GM19467 (cell line): ENCODE results near the gene DHCR7.

Experiments used
- ATAC-seq: cut with Tn5 transposase; IDR thresholded peaks from one replicate; pipeline ENCODE4 v1.9.1; 2021; ENCODE audit warnings: mild to moderate bottlenecking, moderate library complexity; ENCODE audit not compliant: unreplicated experiment

DHCR7 gene

DNA sequence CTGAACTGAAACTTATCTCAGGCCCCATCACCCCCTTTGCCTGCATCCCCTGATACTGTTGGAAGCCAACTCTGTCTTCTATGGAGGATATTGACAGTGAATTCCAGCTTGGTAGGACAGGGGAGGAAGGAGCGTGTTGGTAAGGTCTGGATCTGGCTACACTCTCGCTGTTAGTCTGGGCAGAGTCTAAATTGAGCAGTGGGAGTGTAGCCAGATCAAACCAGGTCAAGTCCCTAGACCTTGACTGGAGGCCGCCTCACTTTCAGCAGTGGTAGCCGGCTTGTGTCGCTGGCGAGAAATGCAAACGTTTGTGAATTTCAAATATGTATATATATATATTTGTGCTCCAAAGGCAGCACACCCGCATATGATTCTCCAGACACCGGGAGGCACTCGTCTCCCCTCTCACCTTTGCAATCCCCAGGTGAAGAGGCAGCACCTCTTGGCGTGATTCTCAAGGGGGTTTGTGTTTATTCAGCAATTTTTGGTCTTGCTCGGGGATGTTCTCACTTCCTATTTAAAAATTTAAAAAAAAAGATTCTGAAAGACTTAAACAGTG, 26.7 kb downstream of the DHCR7 start:
- no peak for ATAC-seq

DNA sequence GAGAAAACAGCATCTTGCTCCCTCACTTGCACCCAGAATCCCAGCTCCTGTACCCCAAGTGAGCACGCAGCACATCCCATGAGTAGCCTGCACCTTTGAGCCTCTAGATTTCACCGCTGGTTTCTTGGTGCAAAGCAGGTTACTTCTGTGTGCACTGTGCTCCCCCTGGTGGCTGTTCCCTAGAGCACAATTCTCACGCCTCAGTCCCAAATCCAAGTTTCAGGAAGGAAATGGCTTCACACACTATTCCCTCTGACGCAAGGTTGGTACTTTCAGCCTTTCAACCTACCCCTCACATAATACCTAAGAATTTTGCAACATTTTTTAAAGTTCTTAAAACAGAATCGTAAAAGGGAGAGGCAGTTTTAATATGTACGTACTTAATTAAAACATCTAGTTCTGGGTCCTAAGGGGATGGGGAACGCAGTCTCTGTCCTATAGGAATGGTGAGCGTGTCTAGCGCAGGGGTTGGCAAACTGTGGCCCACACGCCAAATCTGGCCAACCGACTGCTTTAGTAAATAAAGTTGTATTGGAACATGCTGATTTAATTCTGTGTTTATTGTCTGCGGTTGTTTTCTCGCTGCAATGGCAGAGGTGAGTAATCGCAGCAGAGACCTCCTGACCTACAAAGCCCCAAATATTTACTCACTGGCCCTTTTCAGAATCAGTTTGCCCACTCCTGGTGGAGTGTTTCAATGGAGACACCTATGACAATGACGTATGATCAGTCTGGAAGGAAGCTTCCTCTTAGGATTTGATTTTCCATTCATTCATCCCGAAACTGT, 27.5 kb downstream of the DHCR7 start:
- ATAC-seq: no peak

DNA sequence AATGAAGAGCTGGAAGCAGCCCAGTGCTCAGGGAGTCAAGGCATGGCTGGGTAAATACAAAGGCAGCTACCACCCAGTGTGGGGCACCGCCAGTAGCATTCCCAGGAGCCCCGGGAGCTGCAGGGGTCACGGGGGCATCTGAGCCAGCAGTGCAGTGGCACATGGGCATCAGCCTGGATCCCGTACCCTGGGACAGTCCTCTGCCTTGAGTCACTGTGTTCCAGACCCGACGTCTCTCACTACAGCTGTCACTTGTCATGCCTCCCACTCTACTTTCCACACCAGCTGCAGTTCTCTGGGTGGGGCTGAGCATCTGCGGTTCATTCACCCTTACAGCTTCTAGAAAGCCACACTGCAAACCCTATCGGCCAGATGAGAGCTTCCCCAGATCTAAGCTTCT, 29.6 kb downstream of the DHCR7 start:
- no peak for ATAC-seq

DNA sequence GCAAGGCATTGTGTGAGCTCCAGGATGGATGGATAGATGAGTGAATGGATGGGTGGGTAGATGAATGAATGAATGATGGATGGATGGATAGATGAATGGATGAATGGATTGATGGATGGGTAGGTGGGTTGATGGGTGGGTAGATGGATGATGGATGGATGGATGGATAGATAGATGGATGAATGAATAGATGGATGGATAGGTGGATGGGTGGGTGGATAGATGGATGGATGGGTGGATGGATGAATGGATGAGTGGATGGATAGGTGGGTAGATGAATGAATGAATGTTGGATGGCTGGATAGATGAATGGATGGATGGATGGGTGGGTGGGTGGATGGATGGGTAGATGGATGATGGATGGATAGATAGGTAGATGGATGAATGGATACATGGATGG, 33.5 kb downstream of the DHCR7 start:
- ATAC-seq: no peak

DNA sequence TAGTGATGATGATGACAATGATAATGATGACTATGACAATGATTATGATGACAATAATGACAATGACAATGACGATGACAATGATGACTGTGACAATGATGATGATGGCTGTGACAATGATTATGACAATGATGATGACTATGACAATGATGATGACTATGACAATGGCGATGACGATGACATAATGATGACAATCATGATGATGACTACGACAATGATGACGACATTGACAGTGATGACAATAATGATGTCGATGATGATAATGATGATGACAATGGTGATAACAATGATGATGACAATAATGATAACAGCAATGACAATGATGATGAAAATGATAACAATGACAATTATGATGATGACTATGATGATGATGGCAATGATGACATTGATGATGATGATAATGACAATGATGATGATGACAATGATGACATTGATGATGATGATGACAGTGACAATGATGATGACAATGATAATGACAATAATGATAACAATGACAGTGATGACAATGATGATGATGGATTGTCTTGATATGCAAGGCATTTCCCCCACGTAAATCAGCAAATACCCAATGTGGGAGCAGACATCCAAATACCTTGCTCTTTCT, 37.7 kb downstream of the DHCR7 start:
- ATAC-seq: no peak

DNA sequence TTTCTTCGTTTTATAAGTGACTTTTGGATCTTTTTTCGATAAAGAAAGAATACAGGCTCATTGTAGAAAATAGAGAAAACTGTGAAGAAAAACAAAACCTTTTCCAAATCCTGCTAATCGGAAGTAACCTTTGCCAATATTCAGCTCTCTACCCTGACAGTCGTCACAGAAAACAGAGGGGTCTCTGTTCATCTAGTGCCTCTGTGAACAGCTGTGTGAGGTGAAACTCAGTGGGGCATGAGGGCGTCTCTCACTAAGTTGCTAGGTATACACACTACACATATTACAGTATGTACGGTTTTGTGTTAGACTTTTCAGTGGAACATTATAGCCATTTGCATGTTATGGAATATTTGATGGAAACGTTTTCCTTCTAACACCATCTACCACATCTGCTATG, 39.4 kb downstream of the DHCR7 start:
- no peak for ATAC-seq

DNA sequence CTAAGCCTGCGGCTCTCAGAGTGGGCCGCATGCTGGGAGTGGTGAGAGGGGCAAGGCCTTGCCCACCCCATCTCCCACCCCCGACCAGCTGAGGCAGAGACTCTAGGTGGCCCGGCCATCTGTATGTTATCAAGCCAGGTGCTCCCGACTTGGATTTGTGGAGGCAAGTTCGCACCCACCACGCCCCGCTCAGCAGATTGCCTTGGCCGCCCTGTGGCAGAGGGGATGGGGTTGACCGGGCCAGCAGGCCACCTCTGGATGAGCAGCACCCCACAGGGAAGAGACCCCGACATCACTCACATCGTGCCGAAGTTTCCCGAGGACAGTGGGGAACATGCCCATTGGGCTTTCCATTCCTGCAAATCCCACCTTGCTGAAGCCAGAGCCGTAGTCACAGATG, 40.8 kb downstream of the DHCR7 start:
- ATAC-seq: no peak

DNA sequence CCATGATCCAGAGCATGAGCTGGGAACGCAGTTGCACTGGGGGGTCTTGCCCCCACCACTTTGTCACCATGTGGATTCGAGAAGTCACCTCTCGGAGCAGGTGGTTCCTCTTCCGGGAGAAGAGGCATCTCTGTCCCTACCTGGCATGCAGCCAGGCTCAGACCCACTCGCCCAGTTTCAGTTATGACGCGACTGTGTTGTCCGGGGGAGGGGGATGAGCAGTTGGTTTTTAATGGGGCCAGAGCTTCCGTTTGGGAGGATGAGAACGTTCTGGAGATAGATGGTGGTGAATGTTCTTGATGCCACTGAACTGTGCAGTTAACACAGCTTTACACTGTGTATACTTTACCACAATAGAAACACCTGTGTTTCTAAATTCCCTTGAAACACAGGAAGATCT, 41.5 kb downstream of the DHCR7 start:
- no peak for ATAC-seq

DNA sequence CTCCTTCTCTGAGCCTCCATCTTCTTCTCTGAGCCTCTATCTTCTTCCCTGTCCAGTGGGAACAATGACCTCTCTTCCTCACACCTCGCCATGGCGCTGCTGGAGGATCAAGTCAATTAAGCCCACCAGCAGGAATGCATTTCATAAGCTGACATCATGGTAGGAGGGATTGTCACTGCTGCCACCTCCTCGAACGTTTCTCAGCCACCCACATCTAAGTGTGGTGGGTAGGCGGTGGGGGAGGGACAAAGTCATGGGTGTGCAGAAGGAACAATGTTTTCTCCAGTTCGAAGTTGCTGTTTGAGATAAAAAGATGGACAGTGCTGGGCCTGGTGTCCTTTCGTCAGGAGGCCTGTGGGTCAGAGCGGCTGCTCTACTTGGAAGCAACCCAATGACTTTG, 44.0 kb downstream of the DHCR7 start:
- ATAC-seq: no peak

DNA sequence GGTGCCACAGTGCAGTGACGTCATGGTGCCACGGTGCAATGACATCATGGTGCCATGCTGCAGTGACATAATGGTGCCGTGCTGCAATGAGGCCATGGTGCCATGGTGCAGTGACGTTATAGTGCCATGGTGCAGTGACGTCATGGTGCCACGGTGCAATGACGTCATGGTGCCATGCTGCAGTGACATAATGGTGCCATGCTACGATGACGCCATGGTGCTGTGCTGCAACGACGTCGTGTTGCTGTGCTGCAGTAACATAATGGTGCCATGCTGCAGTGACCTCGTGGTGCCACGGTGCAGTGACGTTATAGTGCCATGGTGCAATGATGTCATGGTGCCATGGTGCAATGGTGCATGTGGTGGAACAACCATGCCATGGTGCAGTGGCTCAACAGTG, 45.3 kb downstream of the DHCR7 start:
- ATAC-seq: no peak

DNA sequence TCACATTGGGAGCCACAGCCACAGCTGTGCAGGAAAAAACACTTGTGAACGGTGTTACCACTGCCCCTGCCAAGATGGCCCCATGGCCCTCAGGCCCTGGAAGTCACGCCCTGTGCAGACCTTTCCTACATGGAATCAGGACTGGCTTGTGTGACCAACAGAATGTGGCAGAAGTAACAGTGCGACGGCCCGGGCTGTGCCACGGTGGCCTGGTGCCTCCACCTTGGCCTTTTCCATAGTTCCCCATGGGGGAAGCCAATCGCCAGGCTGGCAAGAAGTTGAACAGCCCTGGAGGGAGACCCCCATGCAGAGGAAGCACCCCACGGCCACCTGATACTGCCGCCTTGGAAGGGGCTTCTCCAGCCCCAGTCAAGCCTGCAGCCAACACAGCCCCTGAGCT, 48.0 kb downstream of the DHCR7 start:
- ATAC-seq: no peak

DNA sequence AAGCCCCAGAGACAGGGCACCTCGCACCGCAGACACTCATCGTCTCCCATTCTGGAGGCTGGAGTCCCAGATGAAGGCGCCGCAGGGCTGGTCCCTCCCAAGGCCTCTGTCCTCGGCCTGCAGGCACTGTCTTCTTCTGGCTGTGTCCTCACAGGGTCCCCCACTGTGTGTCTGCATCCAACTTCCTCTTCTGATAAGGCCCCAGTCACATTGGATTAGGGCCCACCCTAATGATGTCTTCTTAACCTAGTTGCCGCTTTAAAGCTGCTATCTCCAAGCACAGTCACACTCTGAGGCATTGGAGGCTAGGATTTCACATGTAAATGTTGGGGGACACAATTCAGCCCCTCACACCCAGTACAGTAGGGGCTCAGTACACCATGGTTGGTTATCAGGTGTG, 48.9 kb downstream of the DHCR7 start:
- ATAC-seq: no peak

DNA sequence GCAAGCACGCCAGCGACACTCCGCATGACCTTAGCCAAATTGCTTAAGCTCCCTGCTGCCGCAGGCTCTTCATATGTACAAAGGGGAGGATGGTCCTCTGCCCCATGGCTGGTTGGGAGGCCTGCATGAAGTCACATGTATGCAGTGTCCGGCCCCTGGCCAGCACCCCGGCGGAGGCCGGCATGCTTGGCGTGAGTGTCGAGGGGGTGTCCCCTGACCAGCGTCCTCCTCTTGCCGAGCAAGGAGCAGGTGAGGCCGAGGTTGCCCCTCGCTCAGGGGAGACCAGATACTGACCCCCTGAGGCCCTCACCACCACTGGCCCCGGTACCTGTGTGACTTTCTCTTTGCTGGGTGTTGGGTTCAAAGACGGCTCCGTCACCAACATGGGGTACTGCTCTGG, 50.2 kb downstream of the DHCR7 start:
- ATAC-seq: no peak

DNA sequence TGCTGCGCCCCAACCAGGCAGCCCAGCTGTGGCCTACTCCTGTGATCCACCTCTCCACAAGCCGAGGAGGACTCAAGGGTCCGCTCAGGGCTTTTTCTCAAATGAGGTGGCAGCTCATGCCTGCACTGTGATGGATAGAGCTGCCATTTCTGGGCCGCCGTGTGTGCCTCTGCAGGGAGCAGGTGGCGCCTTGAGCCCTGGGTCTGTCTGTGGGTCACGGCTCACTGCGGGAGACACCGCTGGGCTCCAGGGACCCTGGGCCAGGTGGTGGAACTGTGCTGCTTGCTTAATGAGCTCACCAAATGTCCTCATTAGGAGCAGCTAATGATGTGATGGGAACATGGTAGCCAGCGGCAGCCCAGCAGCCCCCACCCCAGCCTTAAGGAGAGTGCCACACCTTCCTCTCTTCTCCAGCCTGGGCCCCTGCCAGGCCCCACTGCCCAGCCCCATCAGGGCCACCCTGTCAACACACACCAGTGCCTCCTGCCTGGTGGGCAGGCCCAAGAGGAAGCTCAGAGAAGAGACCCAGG, 50.8 kb downstream of the DHCR7 start:
- no peak for ATAC-seq

DNA sequence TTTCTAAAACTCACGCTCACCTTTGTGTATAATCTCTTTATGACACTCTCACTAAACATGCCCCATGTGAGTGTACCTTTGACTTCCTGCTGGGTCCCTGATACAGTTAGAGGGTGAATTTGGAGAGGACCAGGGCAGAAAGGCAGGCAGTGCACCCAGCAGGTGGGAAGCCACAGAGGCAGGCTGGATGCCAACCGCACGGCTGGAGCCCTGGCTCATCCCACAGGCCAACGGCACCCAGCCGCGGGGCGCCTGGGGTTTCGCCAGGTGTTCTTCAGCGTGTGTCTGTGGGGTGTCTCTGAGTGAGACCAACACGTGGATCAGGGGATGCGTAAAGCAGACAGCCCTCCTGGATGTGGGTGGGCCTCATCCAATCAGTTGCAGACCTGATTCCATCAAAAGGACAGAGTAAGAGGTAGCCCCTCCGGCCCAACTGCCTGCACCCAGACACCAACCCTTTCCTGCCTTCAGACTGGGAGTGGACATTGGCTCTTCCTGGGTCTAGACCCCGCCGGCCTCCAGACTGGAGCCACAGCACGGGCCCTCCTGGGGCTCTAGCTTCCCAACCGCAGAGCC, 51.6 kb downstream of the DHCR7 start:
- ATAC-seq: no peak

DNA sequence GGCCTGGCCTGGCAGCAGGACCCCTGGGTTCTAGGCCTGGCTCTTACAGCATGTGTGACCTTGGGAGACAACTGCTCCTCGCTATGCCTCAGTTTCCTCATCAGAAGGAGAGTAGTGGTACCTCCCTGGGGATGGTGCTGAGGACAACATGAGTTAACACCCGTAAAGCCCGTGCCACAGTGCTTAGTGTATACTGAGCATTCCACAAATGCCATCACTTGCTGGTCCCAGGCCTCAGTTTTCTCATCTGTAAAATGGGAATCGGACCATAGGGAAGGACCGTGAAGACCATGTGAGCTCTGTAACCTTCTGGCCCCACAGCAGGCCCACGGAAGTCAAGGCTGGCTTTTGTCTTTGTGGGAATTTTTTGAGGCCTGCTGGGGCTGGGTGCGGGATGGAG, 52.4 kb downstream of the DHCR7 start:
- ATAC-seq: no peak

DNA sequence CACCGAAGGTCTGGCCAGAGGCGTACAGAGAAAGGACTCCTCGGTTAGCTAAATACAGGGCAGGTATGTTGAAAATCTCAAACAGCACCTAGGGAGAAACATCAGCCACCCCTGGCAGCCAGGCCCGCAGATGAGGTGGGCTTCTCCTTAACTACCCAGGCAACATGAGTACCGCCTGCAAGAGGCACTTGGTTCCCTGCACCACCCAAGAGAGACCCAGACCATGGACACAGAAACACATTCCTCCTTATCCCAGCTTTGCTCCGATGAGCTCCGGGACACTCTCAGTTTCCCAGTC, 53.0 kb downstream of the DHCR7 start:
- no peak for ATAC-seq

DNA sequence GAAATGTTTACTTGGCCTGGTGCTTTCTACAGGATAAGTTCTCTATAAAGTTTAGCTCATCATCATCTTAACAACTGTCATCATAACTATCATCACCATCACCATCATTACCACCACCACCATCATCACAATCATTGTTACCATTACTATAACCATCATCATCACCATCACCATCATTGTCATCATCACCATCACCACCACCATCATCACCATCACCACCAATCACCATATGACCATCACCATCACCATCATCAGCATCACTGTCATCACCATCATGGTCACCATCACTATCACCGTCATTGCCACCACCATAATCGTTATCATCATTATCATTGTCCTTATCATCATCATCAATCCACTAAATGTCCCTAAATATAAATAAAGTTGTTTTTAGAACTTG, 54.9 kb downstream of the DHCR7 start:
- no peak for ATAC-seq

DNA sequence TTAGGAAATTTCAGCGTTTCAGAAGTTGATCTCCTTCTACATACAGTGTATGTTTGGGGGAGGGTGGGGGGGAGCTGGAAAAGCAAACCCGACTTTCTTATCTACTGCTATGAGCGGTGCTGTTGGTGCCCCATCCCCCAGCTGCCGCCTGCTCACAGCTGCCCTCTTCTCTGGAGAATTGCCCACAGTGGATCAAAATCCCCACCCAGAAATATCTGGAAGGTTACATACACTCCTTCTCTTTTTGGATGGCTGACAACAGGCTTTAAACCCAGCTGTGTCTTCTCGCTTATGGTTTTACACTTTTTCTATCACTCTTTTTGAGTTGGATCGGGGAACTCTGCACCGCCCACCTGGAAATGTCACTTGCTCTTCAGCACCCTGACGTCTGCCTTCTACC, 56.4 kb downstream of the DHCR7 start:
- no peak for ATAC-seq

DNA sequence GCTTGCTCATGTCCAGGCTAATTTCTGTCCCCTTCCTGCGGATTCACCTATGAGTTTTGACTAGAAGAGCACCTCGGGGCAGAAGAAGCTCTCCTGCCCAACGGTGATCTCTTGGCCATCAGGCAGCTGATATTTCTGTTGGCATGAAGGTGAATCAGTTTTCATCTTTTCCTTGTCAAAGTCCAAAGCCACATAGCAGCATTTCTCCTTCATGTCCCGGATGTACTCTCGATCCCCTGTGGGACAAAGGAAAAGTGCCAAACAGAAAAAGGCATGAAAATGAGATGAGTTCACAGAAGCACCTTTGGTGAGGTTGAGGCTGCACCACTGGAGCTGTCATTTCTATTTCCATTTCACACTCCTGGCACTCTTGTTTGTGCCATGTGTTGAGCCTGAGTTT, 56.8 kb downstream of the DHCR7 start:
- no peak for ATAC-seq

DNA sequence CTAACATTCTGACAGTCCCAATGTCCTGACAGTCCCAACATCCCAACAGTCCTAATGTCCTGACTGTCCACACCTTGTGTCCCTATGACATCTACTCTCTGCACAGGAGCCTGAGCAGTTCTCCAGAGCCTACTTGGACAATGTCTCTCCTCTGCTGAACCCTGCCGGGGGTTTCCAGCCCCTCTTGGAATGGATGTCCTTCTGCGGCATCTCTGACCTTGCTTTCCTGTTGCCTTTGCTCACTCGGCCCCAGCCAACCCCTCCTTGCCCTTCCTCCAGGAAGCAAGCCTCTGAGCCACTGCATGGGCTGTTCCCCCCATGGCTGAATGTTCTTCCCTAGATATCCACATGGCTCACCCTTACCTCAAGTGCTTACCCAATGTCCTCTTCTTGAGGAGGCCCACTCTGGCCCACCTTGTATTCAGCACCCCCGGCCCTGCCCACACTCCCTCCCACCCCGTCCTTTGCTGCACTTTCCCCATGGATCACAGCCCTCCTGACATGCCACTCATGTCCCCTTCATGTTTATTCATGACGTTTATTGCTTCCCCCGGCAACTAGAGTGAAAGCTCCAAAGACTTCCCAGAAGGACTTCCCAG, 59.5 kb downstream of the DHCR7 start:
- no peak for ATAC-seq
